NCI-H524 (cell line): ENCODE measurements around the gene DMD.
"Not testable (repeated sequence)": the region's sequence is repeated elsewhere in the genome, so short reads cannot be mapped to it uniquely, and the experiment has no call there.

ENCODE experiments used
- DNase-seq, 2 experiments: peaks; one replicate each; lab custom pipeline; 2025; lab: John Stamatoyannopoulos, UW

DMD gene

GRCh38 chrX:32852203-32852602 lies 359.1 kb downstream of the DMD start:
- no peak for DNase-seq

GRCh38 chrX:32851556-32851955 lies 359.8 kb downstream of the DMD start:
- DNase-seq = no peak

GRCh38 chrX:32847921-32848320 lies 363.4 kb downstream of the DMD start:
- no peak for DNase-seq

GRCh38 chrX:32842053-32842452 lies 369.3 kb downstream of the DMD start:
- DNase-seq = no peak

- no peak for DNase-seq
These were observed 371.6 kb downstream of the DMD start for GRCh38 chrX:32839781-32840180.

- DNase-seq = no peak
These were observed 386.3 kb downstream of the DMD start for GRCh38 chrX:32825009-32825408.

GRCh38 chrX:32804034-32804433 lies 407.3 kb downstream of the DMD start:
- no peak for DNase-seq

- no peak for DNase-seq
These were observed 412.4 kb downstream of the DMD start for GRCh38 chrX:32798990-32799389.

- no peak for DNase-seq
These were observed 422.4 kb downstream of the DMD start for GRCh38 chrX:32788936-32789335.

GRCh38 chrX:32780109-32780508 lies 431.2 kb downstream of the DMD start:
- DNase-seq = no peak

- DNase-seq = no peak
These were observed 432.4 kb downstream of the DMD start for GRCh38 chrX:32778965-32779364.

GRCh38 chrX:32774966-32775365 lies 436.4 kb downstream of the DMD start:
- no peak for DNase-seq

GRCh38 chrX:32749070-32749469 lies 462.3 kb downstream of the DMD start:
- DNase-seq = no peak

GRCh38 chrX:32745323-32745722 lies 466.0 kb downstream of the DMD start:
- no peak for DNase-seq

- DNase-seq = no peak
These were observed 466.4 kb downstream of the DMD start for GRCh38 chrX:32744921-32745320.

GRCh38 chrX:32741910-32742309 lies 469.4 kb downstream of the DMD start:
- DNase-seq = no peak

- no peak for DNase-seq
These were observed 502.8 kb downstream of the DMD start for GRCh38 chrX:32708542-32708941.

GRCh38 chrX:32705385-32705784 lies 506.0 kb downstream of the DMD start:
- DNase-seq = not testable (repeated sequence)

GRCh38 chrX:32687379-32687778 lies 524.0 kb downstream of the DMD start:
- no peak for DNase-seq

GRCh38 chrX:32678487-32678886 lies 532.9 kb downstream of the DMD start:
- no peak for DNase-seq

- no peak for DNase-seq
These were observed 538.2 kb downstream of the DMD start for GRCh38 chrX:32673193-32673592.

GRCh38 chrX:32662516-32662915 lies 548.8 kb downstream of the DMD start:
- no peak for DNase-seq

GRCh38 chrX:32644476-32645245 lies 566.7 kb downstream of the DMD start:
- DNase-seq = no peak

GRCh38 chrX:32642283-32642682 lies 569.1 kb downstream of the DMD start:
- DNase-seq = no peak
